Chondrocyte (in vitro differentiated cells): ENCODE measurements around the gene TEX47. TPM values are rescaled to one million over a fixed set of nuclear protein-coding genes. Genes with fewer than 3 reads are reported as not detected.

Experiments used
- DNase-seq: peaks from one replicate; pipeline ENCODE4 v3.0.0; 2021; ENCODE audit warnings: mixed read lengths, low spot score
- H3K27ac Mint-ChIP-seq: one replicate; pipeline ENCODE4 v1.8.0; 2021; ENCODE audit warnings: mild to moderate bottlenecking, moderate library complexity, mixed read lengths; ENCODE audit not compliant: unreplicated experiment
- H3K27me3 Mint-ChIP-seq: 2 replicates; pipeline ENCODE4 v1.8.0; 2021; ENCODE audit warnings: low read depth, mixed read lengths
- H3K36me3 Mint-ChIP-seq: 2 replicates; pipeline ENCODE4 v1.8.0; 2021; ENCODE audit warnings: low read depth, mixed read lengths
- H3K4me1 Mint-ChIP-seq: 2 replicates; pipeline ENCODE4 v1.8.0; 2021; ENCODE audit warnings: low read depth, mild to moderate bottlenecking, mixed read lengths
- H3K4me3 Mint-ChIP-seq: one replicate; pipeline ENCODE4 v1.8.0; 2021; ENCODE audit warnings: mild to moderate bottlenecking, moderate library complexity, mixed read lengths; ENCODE audit not compliant: unreplicated experiment
- H3K9me3 Mint-ChIP-seq: 2 replicates; pipeline ENCODE4 v1.8.0; 2021; ENCODE audit warnings: low read depth, mixed read lengths
- CTCF ChIP-seq: fragments of 200-600 bp; sonication (generic); IDR thresholded peaks from 2 replicates; pipeline ENCODE4 v1.5.0; 2021; ENCODE audit warnings: antibody characterized with exemption, mild to moderate bottlenecking, moderate library complexity
- long read RNA-seq: library from polyadenylated mRNA; stranded (forward); transcript quantifications from one replicate; pipeline ENCODE4 v2.0.0, GENCODE V29; 2021
- total RNA-seq: library from RNA; stranded (reverse); gene quantifications from 3 replicates; pipeline ENCODE4 v1.2.1, GENCODE V29; 2021

TEX47 gene
- total RNA-seq = not detected in 3 replicates
- long read RNA-seq = 0 reads

GRCh38 chr7:88795553-88795952 is at the start of gene TEX47:
Gene TEX47 (minus strand): TSS chr7:88795737. CDS start chr7:88794942, 795 bp downstream.
- peaks cover 28% of the 10 kb centered on the region for H3K27me3 Mint-ChIP-seq
- H3K4me3 Mint-ChIP-seq = no peak within 1 kb of the TSS
- no peaks in the 10 kb centered on the region for H3K4me1 Mint-ChIP-seq
- DNase-seq = no peak
- no peaks in the 10 kb centered on the region for H3K36me3 Mint-ChIP-seq
- no peak for TF ChIP-seq CTCF
- no peak within 1 kb of the TSS for H3K27ac Mint-ChIP-seq
- no peaks in the 10 kb centered on the region for H3K9me3 Mint-ChIP-seq

- no peak for TF ChIP-seq CTCF
- Mint-ChIP-seq H3K9me3 (no peaks in the 10 kb centered on the region), H3K4me1 (no peaks in the 10 kb centered on the region), H3K27me3 (peaks cover 6% of the 10 kb centered on the region), H3K27ac (no peak overlapping the region), H3K36me3 (no peaks in the 10 kb centered on the region), H3K4me3 (no peak overlapping the region)
- DNase-seq = no peak
Measured at GRCh38 chr7:88845091-88845490, 49.6 kb upstream of the TEX47 start.

GRCh38 chr7:88842201-88842600 is 46.7 kb upstream of the TEX47 start:
- H3K27me3 Mint-ChIP-seq = peaks cover 6% of the 10 kb centered on the region
- no peaks in the 10 kb centered on the region for H3K9me3 Mint-ChIP-seq
- no peak for DNase-seq
- TF ChIP-seq CTCF = no peak
- no peaks in the 10 kb centered on the region for H3K4me1 Mint-ChIP-seq
- no peak overlapping the region for H3K4me3 Mint-ChIP-seq
- H3K36me3 Mint-ChIP-seq = no peaks in the 10 kb centered on the region
- no peak overlapping the region for H3K27ac Mint-ChIP-seq

GRCh38 chr7:88835147-88835728 is 39.7 kb upstream of the TEX47 start:
- Mint-ChIP-seq H3K27me3 (peaks cover 14% of the 10 kb centered on the region), H3K4me3 (no peak overlapping the region), H3K36me3 (no peaks in the 10 kb centered on the region), H3K9me3 (no peaks in the 10 kb centered on the region), H3K4me1 (no peaks in the 10 kb centered on the region), H3K27ac (no peak overlapping the region)
- no peak for DNase-seq
- TF ChIP-seq CTCF = peak; percentile 76

DNA sequence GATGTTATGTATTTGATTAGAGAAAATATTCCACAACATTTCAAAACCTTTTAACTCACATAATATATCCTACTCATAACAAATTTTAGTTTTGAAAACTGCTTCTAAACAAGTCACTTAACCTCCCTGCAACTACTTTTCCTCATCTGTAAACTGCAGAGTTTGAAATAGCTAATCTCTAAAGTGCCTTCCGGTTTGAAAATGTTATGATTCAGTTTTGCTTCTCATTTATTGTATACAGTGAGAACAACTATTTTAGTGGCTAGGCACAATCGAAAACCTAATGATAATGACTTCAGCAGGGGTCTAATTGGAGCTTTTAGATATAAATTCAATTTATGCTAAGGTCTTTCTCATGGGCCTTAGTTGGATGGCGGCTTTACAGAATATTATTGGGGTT is 30.7 kb upstream of the TEX47 start:
- Mint-ChIP-seq H3K36me3 (no peaks in the 10 kb centered on the region), H3K4me3 (no peak overlapping the region), H3K27me3 (peaks cover 6% of the 10 kb centered on the region), H3K27ac (no peak overlapping the region), H3K9me3 (peaks cover 3% of the 10 kb centered on the region), H3K4me1 (no peaks in the 10 kb centered on the region)
- no peak for DNase-seq
- no peak for TF ChIP-seq CTCF
